Mesendoderm (in vitro differentiated cells): ENCODE results near the gene POLR1A.

ENCODE experiments used
- DNase-seq: peaks from one replicate; pipeline ENCODE4 v3.0.0; 2013
- H2AK5ac ChIP-seq: 2 replicates; pipeline ENCODE4 v1.6.1; 2013; ENCODE audit warnings: low read length, inconsistent platforms
- H2BK120ac ChIP-seq: 2 replicates; pipeline ENCODE4 v1.6.1; 2013; ENCODE audit warnings: low read depth, mild to moderate bottlenecking, low read length, moderate library complexity, mixed read lengths
- H2BK15ac ChIP-seq: replicated peaks from 2 replicates; pipeline ENCODE4 v1.6.1; 2013; ENCODE audit warnings: low read depth, mild to moderate bottlenecking, moderate library complexity
- H2BK5ac ChIP-seq: 2 replicates; pipeline ENCODE4 v1.6.1; 2013; ENCODE audit warnings: low read length, inconsistent platforms
- H3K18ac ChIP-seq: 2 replicates; pipeline ENCODE4 v1.6.1; 2013; ENCODE audit warnings: mild to moderate bottlenecking, low read length, mixed read lengths
- H3K23ac ChIP-seq: one replicate; pipeline ENCODE4 v1.6.1; 2013; ENCODE audit warnings: low read length
- H3K27ac ChIP-seq: 2 replicates; pipeline ENCODE4 v1.5.1; 2013; ENCODE audit warnings: low read depth, mild to moderate bottlenecking, inconsistent platforms, low read length, moderate library complexity
- H3K27me3 ChIP-seq: 2 replicates; pipeline ENCODE4 v1.6.1; 2013; ENCODE audit warnings: low read length, control low read depth, mild to moderate bottlenecking, inconsistent platforms; ENCODE audit not compliant: insufficient read depth, poor library complexity
- H3K36me3 ChIP-seq: 2 replicates; pipeline ENCODE4 v1.6.1; 2013; ENCODE audit warnings: low read length, inconsistent platforms; ENCODE audit not compliant: control insufficient read depth, insufficient read depth
- H3K4ac ChIP-seq: one replicate; pipeline ENCODE4 v1.6.1; 2013; ENCODE audit warnings: low read depth, mild to moderate bottlenecking, low read length, moderate library complexity
- H3K4me1 ChIP-seq: 2 replicates; pipeline ENCODE4 v1.6.1; 2013; ENCODE audit warnings: low read depth, low read length, inconsistent platforms; ENCODE audit not compliant: control insufficient read depth
- H3K4me2 ChIP-seq: 2 replicates; pipeline ENCODE4 v1.6.1; 2013; ENCODE audit warnings: low read length
- H3K4me3 ChIP-seq: 2 replicates; pipeline ENCODE4 v1.5.1; 2013; ENCODE audit warnings: mild to moderate bottlenecking, low read length
- H3K56ac ChIP-seq: one replicate; pipeline ENCODE4 v1.6.1; 2013; ENCODE audit warnings: low read length
- H3K79me1 ChIP-seq: 2 replicates; pipeline ENCODE4 v1.6.1; 2013; ENCODE audit warnings: low read length, inconsistent platforms
- H3K79me2 ChIP-seq: 2 replicates; pipeline ENCODE4 v1.6.1; 2013; ENCODE audit warnings: mild to moderate bottlenecking, low read length; ENCODE audit not compliant: control insufficient read depth, insufficient read depth
- H3K9ac ChIP-seq: 2 replicates; pipeline ENCODE4 v1.6.1; 2013; ENCODE audit warnings: low read length, inconsistent platforms
- H4K5ac ChIP-seq: one replicate; pipeline ENCODE4 v1.6.1; 2013; ENCODE audit warnings: low read length
- H4K8ac ChIP-seq: one replicate; pipeline ENCODE4 v1.6.1; 2013; ENCODE audit warnings: low read depth, mild to moderate bottlenecking, control low read depth, low read length, moderate library complexity
- WGBS: extraction: QIAGEN DNeasy Blood & Tissue Kit; methylation state at CpG from one replicate; pipeline ENCODE4 v1.1.7; 2013; ENCODE audit warnings: low lambda C conversion rate, missing lambda C conversion rate; ENCODE audit not compliant: insufficient coverage; ENCODE audit errors: extremely low coverage; 5-methylcytosine and 5-hydroxymethylcytosine counted together

The POLR1A gene

GRCh38 chr2:86017901-86018896 is 87.5 kb downstream of the POLR1A start:
- Histone ChIP-seq H4K5ac (no peak overlapping the region), H3K4ac (no peak overlapping the region), H3K23ac (no peak overlapping the region), H3K4me2 (no peak overlapping the region), H3K4me1 (no peaks in the 10 kb centered on the region), H3K56ac (no peak overlapping the region), H3K27ac (no peak overlapping the region), H3K36me3 (no peaks in the 10 kb centered on the region), H3K27me3 (no peaks in the 10 kb centered on the region), H3K9ac (no peak overlapping the region), H3K79me1 (no peaks in the 10 kb centered on the region), H3K79me2 (no peaks in the 10 kb centered on the region), H4K8ac (no peak overlapping the region), H2BK120ac (no peak overlapping the region), H2AK5ac (no peak overlapping the region), H2BK5ac (no peak overlapping the region), H2BK15ac (no peak overlapping the region), H3K4me3 (no peak overlapping the region), H3K18ac (no peak overlapping the region)
- WGBS = no CpG with 5 or more reads among the region's 22 CpGs
- DNase-seq = no peak

DNA sequence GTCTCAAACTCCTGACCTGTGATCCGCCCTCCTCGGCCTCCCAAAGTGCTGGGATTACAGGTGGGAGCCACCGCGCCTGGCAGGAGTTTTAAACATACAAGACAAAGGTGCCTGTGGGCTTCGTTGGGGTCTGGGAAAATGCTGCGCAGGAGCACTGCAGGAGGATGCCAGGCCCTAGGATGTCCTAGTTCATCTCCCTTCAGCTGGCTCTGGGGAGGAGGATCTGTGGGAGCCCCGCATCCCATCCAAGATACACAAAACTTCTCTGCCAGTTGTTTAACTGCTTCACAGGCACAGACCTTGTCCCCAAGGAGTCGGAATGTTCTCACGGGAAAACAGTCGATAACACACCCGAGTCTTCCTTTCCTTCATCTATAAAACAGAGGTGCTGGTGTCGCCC is 89.1 kb downstream of the POLR1A start:
- H3K56ac ChIP-seq = no peak overlapping the region
- no peaks in the 10 kb centered on the region for H3K27me3 ChIP-seq
- H3K4me1 ChIP-seq = no peaks in the 10 kb centered on the region
- DNase-seq = no peak
- H4K8ac ChIP-seq = no peak overlapping the region
- no peak overlapping the region for H2AK5ac ChIP-seq
- H3K79me1 ChIP-seq = no peaks in the 10 kb centered on the region
- no peak overlapping the region for H2BK5ac ChIP-seq
- no peaks in the 10 kb centered on the region for H3K36me3 ChIP-seq
- H2BK120ac ChIP-seq = no peak overlapping the region
- H3K18ac ChIP-seq = no peak overlapping the region
- no peak overlapping the region for H3K4me2 ChIP-seq
- H3K4me3 ChIP-seq = no peak overlapping the region
- no peak overlapping the region for H3K9ac ChIP-seq
- no peak overlapping the region for H4K5ac ChIP-seq
- no peak overlapping the region for H3K27ac ChIP-seq
- H3K4ac ChIP-seq = no peak overlapping the region
- WGBS = no CpG with 5 or more reads among the region's 12 CpGs
- H2BK15ac ChIP-seq = no peak overlapping the region
- no peak overlapping the region for H3K23ac ChIP-seq
- H3K79me2 ChIP-seq = no peaks in the 10 kb centered on the region

DNA sequence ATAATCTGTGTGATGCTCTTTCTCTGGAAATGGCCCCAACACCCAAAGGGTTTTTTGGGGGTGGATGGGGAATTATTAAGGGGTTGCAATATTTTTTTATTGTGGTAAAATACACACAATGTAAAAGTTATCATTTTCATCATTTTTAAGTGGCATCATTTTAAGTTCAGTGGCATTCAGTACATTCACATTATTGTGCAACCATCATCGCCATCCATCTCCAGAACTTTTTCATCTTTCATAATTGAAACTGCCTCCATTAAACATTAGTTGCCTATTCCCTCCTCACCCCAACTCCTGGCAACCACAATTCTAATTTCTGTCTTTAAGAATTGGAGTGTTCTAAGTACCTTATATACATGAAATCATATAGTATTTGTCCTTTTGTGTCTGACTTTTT is 90.0 kb downstream of the POLR1A start:
- no peaks in the 10 kb centered on the region for H3K36me3 ChIP-seq
- H3K27me3 ChIP-seq = no peaks in the 10 kb centered on the region
- no peak overlapping the region for H2BK120ac ChIP-seq

GRCh38 chr2:86015006-86015405 is 90.7 kb downstream of the POLR1A start:
- H3K4me2 ChIP-seq = no peak overlapping the region
- H3K36me3 ChIP-seq = no peaks in the 10 kb centered on the region
- H3K4me1 ChIP-seq = no peaks in the 10 kb centered on the region
- WGBS = no CpG with 5 or more reads among the region's 2 CpGs
- H3K4me3 ChIP-seq = no peak overlapping the region
- no peak overlapping the region for H3K27ac ChIP-seq
- no peak overlapping the region for H2BK15ac ChIP-seq
- H2BK120ac ChIP-seq = no peak overlapping the region
- H3K79me2 ChIP-seq = no peaks in the 10 kb centered on the region
- no peak overlapping the region for H2BK5ac ChIP-seq
- H4K8ac ChIP-seq = no peak overlapping the region
- H3K4ac ChIP-seq = no peak overlapping the region
- H2AK5ac ChIP-seq = no peak overlapping the region
- no peak overlapping the region for H3K18ac ChIP-seq
- H4K5ac ChIP-seq = no peak overlapping the region
- no peaks in the 10 kb centered on the region for H3K27me3 ChIP-seq
- no peak for DNase-seq
- no peak overlapping the region for H3K9ac ChIP-seq
- H3K79me1 ChIP-seq = no peaks in the 10 kb centered on the region
- H3K23ac ChIP-seq = no peak overlapping the region
- H3K56ac ChIP-seq = no peak overlapping the region

More for the DNA sequence above, 90.0 kb downstream of the POLR1A start:
- Histone ChIP-seq H4K8ac (no peak overlapping the region), H2BK15ac (no peak overlapping the region), H3K4me2 (no peak overlapping the region), H2AK5ac (no peak overlapping the region), H3K9ac (no peak overlapping the region), H2BK5ac (no peak overlapping the region), H3K4me3 (no peak overlapping the region), H4K5ac (no peak overlapping the region), H3K4ac (no peak overlapping the region), H3K79me1 (no peaks in the 10 kb centered on the region), H3K79me2 (no peaks in the 10 kb centered on the region), H3K23ac (no peak overlapping the region), H3K18ac (no peak overlapping the region), H3K56ac (no peak overlapping the region), H3K4me1 (no peaks in the 10 kb centered on the region), H3K27ac (no peak overlapping the region)
- DNase-seq = no peak
- no CpG with 5 or more reads among the region's 1 CpG for WGBS

DNA sequence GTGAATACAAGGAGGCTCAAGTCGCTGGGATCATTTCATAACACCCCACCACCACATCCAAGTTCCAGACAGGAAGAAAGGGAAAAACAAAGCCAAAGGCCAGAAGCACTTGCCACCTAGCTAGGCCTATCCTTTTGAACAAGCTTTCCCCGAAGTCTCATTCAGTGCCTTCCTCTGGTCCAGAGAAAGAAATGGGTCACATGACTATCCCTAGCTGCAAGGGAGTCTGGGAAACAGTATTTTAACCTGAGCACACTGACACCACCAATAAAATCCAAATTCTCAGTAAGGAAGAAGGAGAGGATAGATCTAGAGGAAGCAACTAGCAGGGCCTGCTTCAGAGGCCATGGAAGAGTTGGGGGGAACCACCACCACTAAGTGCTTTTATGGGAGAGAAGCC is 91.2 kb downstream of the POLR1A start:
- no peak overlapping the region for H3K4me3 ChIP-seq
- DNase-seq = no peak
- H2AK5ac ChIP-seq = no peak overlapping the region
- no peak overlapping the region for H4K8ac ChIP-seq
- no peaks in the 10 kb centered on the region for H3K79me2 ChIP-seq
- no peak overlapping the region for H2BK5ac ChIP-seq
- H3K4me2 ChIP-seq = no peak overlapping the region
- no peak overlapping the region for H3K9ac ChIP-seq
- no peak overlapping the region for H3K4ac ChIP-seq
- H3K56ac ChIP-seq = no peak overlapping the region
- H3K18ac ChIP-seq = no peak overlapping the region
- no peak overlapping the region for H2BK15ac ChIP-seq
- no peaks in the 10 kb centered on the region for H3K36me3 ChIP-seq
- H3K27ac ChIP-seq = no peak overlapping the region
- no peak overlapping the region for H4K5ac ChIP-seq
- no peak overlapping the region for H2BK120ac ChIP-seq
- no peaks in the 10 kb centered on the region for H3K27me3 ChIP-seq
- no peak overlapping the region for H3K23ac ChIP-seq
- no CpG with 5 or more reads among the region's 2 CpGs for WGBS
- H3K4me1 ChIP-seq = no peaks in the 10 kb centered on the region
- no peaks in the 10 kb centered on the region for H3K79me1 ChIP-seq
